Liver (tissue), 9 donors: ENCODE data around the gene PYROXD2. TPM values are rescaled to one million over a fixed set of nuclear protein-coding genes. Genes with fewer than 3 reads are reported as not detected.

Experiments used
- DNase-seq: peaks from one replicate; pipeline ENCODE4 v3.0.0-alpha.2; 2017; ENCODE audit warnings: low spot score
- H3K27ac ChIP-seq, 2 donors: one replicate each; pipeline ENCODE4 v1.7.0; 2013; ENCODE audit warnings: inconsistent platforms in 2 of 2, low read length in 2 of 2, control low read depth in 1 of 2, low read depth in 1 of 2, mild to moderate bottlenecking in 1 of 2
- H3K27me3 ChIP-seq, 4 donors: one replicate each; pipeline versions ENCODE4 v1.6.1 to v1.7.0; 2013; ENCODE audit warnings: low read length in 3 of 4, inconsistent platforms in 1 of 4, mild to moderate bottlenecking in 1 of 4, moderate library complexity in 1 of 4; ENCODE audit not compliant: control insufficient read depth in 4 of 4, insufficient read depth in 4 of 4
- H3K36me3 ChIP-seq, 4 donors: one replicate each; pipeline versions ENCODE4 v1.6.1 to v1.7.0; 2013; ENCODE audit warnings: low read length in 3 of 4, mild to moderate bottlenecking in 3 of 4, low read depth in 1 of 4, moderate library complexity in 1 of 4; ENCODE audit not compliant: control insufficient read depth in 4 of 4, insufficient read depth in 3 of 4
- H3K4me1 ChIP-seq, 4 donors: one replicate each; pipeline versions ENCODE4 v1.6.1 to v1.7.0; 2013; ENCODE audit warnings: low read length in 3 of 4, mild to moderate bottlenecking in 3 of 4, moderate library complexity in 1 of 4; ENCODE audit not compliant: control insufficient read depth in 4 of 4, insufficient read depth in 4 of 4
- H3K4me3 ChIP-seq, 3 donors: one replicate each; pipeline versions ENCODE4 v1.6.1 to v1.7.0; 2013; ENCODE audit warnings: low read length in 3 of 3, control low read depth in 1 of 3, low read depth in 1 of 3, mild to moderate bottlenecking in 1 of 3
- H3K9ac ChIP-seq, 2 donors: one replicate each; pipeline ENCODE4 v1.7.0; 2013; ENCODE audit warnings: low read length in 2 of 2, mild to moderate bottlenecking in 2 of 2, moderate library complexity in 2 of 2, control low read depth in 1 of 2, low read depth in 1 of 2
- H3K9me3 ChIP-seq, 4 donors: one replicate each; pipeline versions ENCODE4 v1.6.1 to v1.7.0; 2013; ENCODE audit warnings: low read length in 3 of 4; ENCODE audit not compliant: control insufficient read depth in 4 of 4
- ATF3 ChIP-seq: IDR thresholded peaks from 2 replicates; pipeline ENCODE4 v1.6.1; 2016; ENCODE audit warnings: antibody characterized with exemption
- CTCF ChIP-seq: fragments of 150-350 bp; IDR thresholded peaks from 2 replicates; pipeline ENCODE4 v1.5.1; 2017; ENCODE audit warnings: improper control_type of control experiment, low read depth, low read length; ENCODE audit not compliant: missing input control
- EGR1 ChIP-seq, 2 donors: IDR thresholded peaks; 2 replicates each; pipeline ENCODE4 v1.6.1; 2016 to 2018; ENCODE audit warnings: antibody characterized with exemption in 2 of 2, low read depth in 2 of 2
- FOXA1 ChIP-seq: IDR thresholded peaks from 2 replicates; pipeline ENCODE4 v1.6.1; 2016; ENCODE audit warnings: antibody characterized with exemption
- FOXA2 ChIP-seq: IDR thresholded peaks from 2 replicates; pipeline ENCODE4 v1.6.1; 2016; ENCODE audit warnings: antibody characterized with exemption
- GABPA ChIP-seq, 2 donors: IDR thresholded peaks in 1 of 2; conservative IDR thresholded peaks in 1 of 2; 2 replicates each; pipeline ENCODE4 v1.6.1; 2016; ENCODE audit warnings: antibody characterized with exemption in 2 of 2, mild to moderate bottlenecking in 1 of 2, moderate library complexity in 1 of 2
- HNF4A ChIP-seq, 2 donors: conservative IDR thresholded peaks; 2 replicates each; pipeline ENCODE4 v1.6.1; 2016; ENCODE audit warnings: antibody characterized with exemption in 2 of 2, mild to moderate bottlenecking in 2 of 2
- HNF4G ChIP-seq: IDR thresholded peaks from 2 replicates; pipeline ENCODE4 v1.6.1; 2016; ENCODE audit warnings: antibody characterized with exemption
- JUND ChIP-seq, 2 donors: IDR thresholded peaks; 2 replicates each; pipeline ENCODE4 v1.6.1; 2016; ENCODE audit warnings: antibody characterized with exemption in 2 of 2
- MAX ChIP-seq: IDR thresholded peaks from 2 replicates; pipeline ENCODE4 v1.6.1; 2016; ENCODE audit warnings: antibody characterized with exemption
- NR2F2 ChIP-seq: IDR thresholded peaks from 2 replicates; pipeline ENCODE4 v1.6.1; 2016; ENCODE audit warnings: antibody characterized with exemption
- REST ChIP-seq: IDR thresholded peaks from 2 replicates; pipeline ENCODE4 v1.6.1; 2016; ENCODE audit warnings: antibody characterized with exemption, mild to moderate bottlenecking
- RXRA ChIP-seq, 2 donors: IDR thresholded peaks; 2 replicates each; pipeline ENCODE4 v1.6.1; 2017 to 2018; ENCODE audit warnings: antibody characterized with exemption in 2 of 2, mild to moderate bottlenecking in 1 of 2
- SP1 ChIP-seq: IDR thresholded peaks from 2 replicates; pipeline ENCODE4 v1.6.1; 2018; ENCODE audit warnings: antibody characterized with exemption, mild to moderate bottlenecking
- ZBTB33 ChIP-seq: IDR thresholded peaks from 2 replicates; pipeline ENCODE4 v1.6.1; 2016; ENCODE audit warnings: antibody characterized with exemption
- WGBS: extraction: QIAGEN DNeasy Blood & Tissue Kit; methylation state at CpG from one replicate; pipeline ENCODE4 v1.1.7; 2013; 5-methylcytosine and 5-hydroxymethylcytosine counted together
- polyA plus RNA-seq, 2 donors: library from polyadenylated mRNA; stranded (reverse) in 1 of 2; unstranded in 1 of 2; fragments of 200-250 nt in 1 of 2; fragments of >200 nt in 1 of 2; fragmentation: Nextera tagmentation in 1 of 2; extraction: Ambion mirVana in 1 of 2; gene quantifications; one replicate each; pipeline versions ENCODE4 v1.2.1 to v1.2.3, GENCODE V29; 2013 to 2015
- total RNA-seq, 2 donors: library from RNA; depleted of rRNA; stranded (reverse); fragments of >200 nt; gene quantifications; one replicate each; pipeline ENCODE4 v1.2.3, GENCODE V29; 2014
- donor health status: healthy.
- donor health status: healthy.
- donor health status: healthy.
- donor health status: healthy.
- donor health status: healthy.

PYROXD2 gene
- total and polyA plus RNA-seq, 4 donors, result 2.3 to 9.0 (median 4.5) TPM

- Histone ChIP-seq H3K9ac (no peak overlapping the region), H3K27ac (no peak overlapping the region), H3K4me3 (no peak overlapping the region), H3K9me3 (no peaks in the 10 kb centered on the region), H3K36me3 (peaks cover 0 to 26% (median 14%) of the 10 kb centered on the region in 4 donors), H3K27me3 (no peaks in the 10 kb centered on the region), H3K4me1 (peaks cover 0 to 11% (median 4%) of the 10 kb centered on the region in 4 donors)
- WGBS, result 91% methylated on average over 10 of the region's 10 CpGs
- no peak for TF ChIP-seq NR2F2
- DNase-seq, result no peak
Measured at GRCh38 chr10:98445200-98445812, 30.3 kb upstream of the PYROXD2 start.

- Histone ChIP-seq H3K9me3 (no peaks in the 10 kb centered on the region), H3K4me1 (peaks cover 0 to 11% (median 3%) of the 10 kb centered on the region in 4 donors)
- 96% methylated on average over 9 of the region's 9 CpGs for WGBS
Measured at GRCh38 chr10:98444314-98445006, 29.5 kb upstream of the PYROXD2 start.

More at GRCh38 chr10:98444314-98445006, 29.5 kb upstream of the PYROXD2 start:
- Histone ChIP-seq H3K27me3 (no peaks in the 10 kb centered on the region), H3K9ac (no peak overlapping the region), H3K36me3 (peaks cover 0 to 26% (median 14%) of the 10 kb centered on the region in 4 donors), H3K4me3 (no peak overlapping the region), H3K27ac (no peak overlapping the region)
- no peak for DNase-seq
- TF ChIP-seq HNF4G (no peak), FOXA2 (no peak), REST (no peak), ZBTB33 (no peak), NR2F2 (no peak), CTCF (no peak), FOXA1 (no peak), JUND (IDR thresholded peaks at IDR 0.05) (no peak), GABPA (IDR thresholded peaks at IDR 0.05 in 1 of 2, conservative IDR thresholded peaks at IDR 0.05 in 1 of 2) (no peak), RXRA (IDR thresholded peaks at IDR 0.05) (no peak), MAX (no peak), ATF3 (no peak), EGR1 (IDR thresholded peaks at IDR 0.05; ENCODE audit: low read depth in 2 of 2) (no peak), SP1 (no peak), HNF4A (conservative IDR thresholded peaks at IDR 0.05) (no peak)
